Right renal pelvis (tissue), 4 donors: ENCODE data around the gene HOGA1. TPM values are rescaled to one million over a fixed set of nuclear protein-coding genes. Genes with fewer than 3 reads are reported as not detected.
A peak's percentile ranks its signal among the peaks of the same experiment; 100 is the strongest.
"Not testable (repeated sequence)": the region's sequence is repeated elsewhere in the genome, so short reads cannot be mapped to it uniquely, and the experiment has no call there.

Experiments used
- DNase-seq, 4 donors: peaks; one replicate each; pipeline ENCODE4 v3.0.0-alpha.2; 2013; ENCODE audit warnings: low read depth in 4 of 4, low spot score in 3 of 4, missing footprints in 1 of 4
- polyA plus RNA-seq, 4 donors: library from polyadenylated mRNA; unstranded; fragments of 120-200 nt; gene quantifications; one replicate each; pipeline ENCODE4 v1.2.1, GENCODE V29; 2013; ENCODE audit not compliant: insufficient read length in 4 of 4

Gene HOGA1
- polyA plus RNA-seq, 4 donors = 37.5 to 55.6 (median 47.2) TPM

GRCh38 chr10:97601268-97602215 lies 17.4 kb downstream of the HOGA1 start:
- no peak for DNase-seq

GRCh38 chr10:97607095-97607636 lies 23.0 kb downstream of the HOGA1 start:
- no peak for DNase-seq

GRCh38 chr10:97608991-97609561 lies 24.9 kb downstream of the HOGA1 start:
- DNase-seq = no peak

- DNase-seq = no peak
Measured at GRCh38 chr10:97611473-97611872, 27.3 kb downstream of the HOGA1 start.

GRCh38 chr10:97612386-97612785 lies 28.2 kb downstream of the HOGA1 start:
- DNase-seq = no peak

GRCh38 chr10:97618285-97618684 lies 34.1 kb downstream of the HOGA1 start:
- DNase-seq = no peak

GRCh38 chr10:97618733-97619132 lies 34.5 kb downstream of the HOGA1 start:
- no peak for DNase-seq

GRCh38 chr10:97623277-97623676 lies 39.1 kb downstream of the HOGA1 start:
- no peak for DNase-seq

- no peak for DNase-seq
Measured at GRCh38 chr10:97627731-97628130, 43.5 kb downstream of the HOGA1 start.

- no peak for DNase-seq
Measured at GRCh38 chr10:97628228-97628627, 44.0 kb downstream of the HOGA1 start.

GRCh38 chr10:97629289-97629688 lies 45.1 kb downstream of the HOGA1 start:
- no peak for DNase-seq

GRCh38 chr10:97631098-97631497 lies 46.9 kb downstream of the HOGA1 start:
- DNase-seq = no peak

- DNase-seq = peak; percentile 86 to 93 (median 88)
Measured at GRCh38 chr10:97632949-97633884, 49.0 kb downstream of the HOGA1 start, which contains the start of gene MORN4. TSS of gene MORN4 (minus strand) at chr10:97633500. CDS start at chr10:97619653, 13,847 bp downstream.

GRCh38 chr10:97633921-97634320 lies 49.7 kb downstream of the HOGA1 start:
- no peak for DNase-seq

GRCh38 chr10:97635577-97635976 lies 51.4 kb downstream of the HOGA1 start:
- no peak for DNase-seq

- not testable (repeated sequence) for DNase-seq
Measured at GRCh38 chr10:97639090-97639489, 54.9 kb downstream of the HOGA1 start.

- peak; percentile 95 to 99 (median 98) for DNase-seq
Measured at GRCh38 chr10:97640174-97640867, 56.1 kb downstream of the HOGA1 start, which contains the start of gene PI4K2A. TSS of gene PI4K2A (plus strand) at chr10:97640671. CDS start at chr10:97640743, 72 bp downstream.

- peak in 2 of 4 donors; percentile 11 to 35 for DNase-seq
Measured at GRCh38 chr10:97640868-97641811, 57.0 kb downstream of the HOGA1 start.
